IMR-90 (cell line): ENCODE measurements around the gene MRPL43. TPM values are rescaled to one million over a fixed set of nuclear protein-coding genes. Genes with fewer than 3 reads are reported as not detected.

Experiments
- ATAC-seq: fragments of 200-7000 bp; cut with Tn5 transposase; 2 replicates; pipeline ENCODE4 v1.9.1; 2020; ENCODE audit warnings: low read depth, mild to moderate bottlenecking, moderate library complexity
- BruUV-seq: library from RNA; stranded (reverse); fragments of 400-500 nt; replicated peaks from 2 replicates; lab custom pipeline; 2021; lab: Mats Ljungman, UMichigan
- CTCF ChIA-PET: fragments of 300-600 bp; formaldehyde crosslinking; extraction: SDS; loops from one replicate; lab custom pipeline; 2021; ENCODE audit warnings: antibody characterized with exemption; lab: Yijun Ruan, JAX
- POLR2A ChIA-PET: fragments of 300-600 bp; sonication (Branson Sonifier 250); formaldehyde crosslinking; loops from one replicate; lab custom pipeline; 2022; ENCODE audit warnings: antibody characterized with exemption; ENCODE audit not compliant: unreplicated experiment; lab: Charles Lee
- DNase-seq: peaks from one replicate; pipeline ENCODE4 v3.0.0; 2013
- H2AFZ ChIP-seq: replicated peaks from 2 replicates; pipeline ENCODE3; 2013; ENCODE audit warnings: low read length, mild to moderate bottlenecking; ENCODE audit not compliant: poor library complexity
- H2AK5ac ChIP-seq: 2 replicates; pipeline ENCODE4 v1.6.1; 2013; ENCODE audit warnings: low read depth, low read length, inconsistent platforms
- H2AK9ac ChIP-seq: replicated peaks from 2 replicates; pipeline ENCODE3; 2013; ENCODE audit warnings: mild to moderate bottlenecking, low read depth, low read length, moderate library complexity; ENCODE audit not compliant: poor library complexity
- H2BK120ac ChIP-seq: 2 replicates; pipeline ENCODE4 v1.6.1; 2013; ENCODE audit warnings: low read depth, low read length, inconsistent platforms
- H2BK15ac ChIP-seq: 3 replicates; pipeline ENCODE4 v1.6.1; 2013; ENCODE audit warnings: low read depth, low read length, inconsistent platforms
- H2BK20ac ChIP-seq: 2 replicates; pipeline ENCODE4 v1.6.1; 2013; ENCODE audit warnings: low read depth, mild to moderate bottlenecking, inconsistent platforms, low read length, moderate library complexity
- H2BK5ac ChIP-seq: 2 replicates; pipeline ENCODE4 v1.6.1; 2013; ENCODE audit warnings: mild to moderate bottlenecking, low read depth, low read length, inconsistent platforms; ENCODE audit not compliant: poor library complexity, severe bottlenecking
- H3K14ac ChIP-seq: replicated peaks from 2 replicates; pipeline ENCODE4 v1.6.1; 2013; ENCODE audit warnings: low read depth, low read length, inconsistent platforms
- H3K18ac ChIP-seq: 2 replicates; pipeline ENCODE4 v1.6.1; 2013; ENCODE audit warnings: low read depth, low read length, control low read depth
- H3K23ac ChIP-seq: 2 replicates; pipeline ENCODE4 v1.6.1; 2013; ENCODE audit warnings: low read depth, low read length, inconsistent platforms
- H3K27ac ChIP-seq: 2 replicates; pipeline ENCODE4 v1.5.1; 2013; ENCODE audit warnings: mild to moderate bottlenecking, control low read depth, low read length; ENCODE audit not compliant: insufficient read depth
- H3K27me3 ChIP-seq: 2 replicates; pipeline ENCODE4 v1.6.1; 2013; ENCODE audit warnings: low read length; ENCODE audit not compliant: control insufficient read depth, insufficient read depth
- H3K36me3 ChIP-seq: 2 replicates; pipeline ENCODE4 v1.6.1; 2013; ENCODE audit warnings: low read length, mixed read lengths; ENCODE audit not compliant: control insufficient read depth, insufficient read depth
- H3K4ac ChIP-seq: 2 replicates; pipeline ENCODE4 v1.6.1; 2013; ENCODE audit warnings: low read depth, low read length, inconsistent platforms
- H3K4me1 ChIP-seq: 2 replicates; pipeline ENCODE4 v1.6.1; 2013; ENCODE audit warnings: low read length, mixed read lengths; ENCODE audit not compliant: control insufficient read depth, insufficient read depth
- H3K4me2 ChIP-seq: 2 replicates; pipeline ENCODE4 v1.6.1; 2013; ENCODE audit warnings: low read depth, mild to moderate bottlenecking, control low read depth, low read length, moderate library complexity
- H3K4me3 ChIP-seq: 2 replicates; pipeline ENCODE4 v1.5.1; 2013; ENCODE audit warnings: low read depth, mild to moderate bottlenecking, control low read depth, low read length, moderate library complexity; ENCODE audit not compliant: insufficient read depth
- H3K56ac ChIP-seq: 2 replicates; pipeline ENCODE4 v1.6.1; 2013; ENCODE audit warnings: low read length, inconsistent platforms; ENCODE audit not compliant: insufficient read depth; ENCODE audit errors: extremely low read depth
- H3K79me1 ChIP-seq, 2 experiments: 2 replicates each; pipeline ENCODE4 v1.6.1; 2013; ENCODE audit warnings: low read length in 2 of 2, inconsistent platforms in 1 of 2, low read depth in 1 of 2
- H3K9ac ChIP-seq: 2 replicates; pipeline ENCODE4 v1.6.1; 2013; ENCODE audit warnings: low read depth, low read length, control low read depth
- H3K9me1 ChIP-seq: 2 replicates; pipeline ENCODE4 v1.6.1; 2013; ENCODE audit warnings: low read length, inconsistent platforms; ENCODE audit not compliant: insufficient read depth
- H3K9me3 ChIP-seq: 2 replicates; pipeline ENCODE4 v1.6.1; 2013; ENCODE audit warnings: low read length; ENCODE audit not compliant: control insufficient read depth, insufficient read depth
- H4K20me1 ChIP-seq: 2 replicates; pipeline ENCODE4 v1.6.1; 2013; ENCODE audit warnings: low read length, inconsistent platforms; ENCODE audit not compliant: insufficient read depth
- H4K5ac ChIP-seq: 2 replicates; pipeline ENCODE4 v1.6.1; 2013; ENCODE audit warnings: mild to moderate bottlenecking, low read depth, low read length, control low read depth
- H4K8ac ChIP-seq, 2 experiments: 2 replicates each; pipeline ENCODE4 v1.6.1; 2013; ENCODE audit warnings: low read depth in 2 of 2, low read length in 2 of 2, control low read depth in 1 of 2, inconsistent platforms in 1 of 2
- H4K91ac ChIP-seq: 2 replicates; pipeline ENCODE4 v1.6.1; 2013; ENCODE audit warnings: low read depth, low read length, inconsistent platforms; ENCODE audit not compliant: insufficient read depth
- BHLHE40 ChIP-seq: fragments of 150-350 bp; IDR thresholded peaks from 2 replicates; pipeline ENCODE4 v1.6.1; 2016; ENCODE audit warnings: mild to moderate bottlenecking, low read depth, low read length
- CEBPB ChIP-seq: IDR thresholded peaks from 2 replicates; pipeline ENCODE4 v1.6.1; 2012; ENCODE audit warnings: low read depth, low read length, improper control_type of control experiment
- CHD1 ChIP-seq: IDR thresholded peaks from 2 replicates; pipeline ENCODE4 v1.6.1; 2012; ENCODE audit warnings: low read depth, low read length, improper control_type of control experiment
- FOS ChIP-seq: fragments of 150-350 bp; IDR thresholded peaks from 2 replicates; pipeline ENCODE4 v1.6.1; 2016; ENCODE audit warnings: low read depth, low read length
- MAFK ChIP-seq: IDR thresholded peaks from 2 replicates; pipeline ENCODE4 v1.6.1; 2012; ENCODE audit warnings: low read depth, low read length, improper control_type of control experiment
- MAZ ChIP-seq: IDR thresholded peaks from 2 replicates; pipeline ENCODE4 v1.6.1; 2012; ENCODE audit warnings: low read depth, mild to moderate bottlenecking, low read length, improper control_type of control experiment, moderate library complexity, borderline replicate concordance
- MXI1 ChIP-seq: IDR thresholded peaks from 2 replicates; pipeline ENCODE4 v1.6.1; 2012; ENCODE audit warnings: low read depth, mild to moderate bottlenecking, low read length, moderate library complexity, borderline replicate concordance
- NFE2L2 ChIP-seq: fragments of 150-350 bp; IDR thresholded peaks from 2 replicates; pipeline ENCODE4 v1.6.1; 2016; ENCODE audit warnings: low read depth, mild to moderate bottlenecking, low read length
- POLR2A ChIP-seq: IDR thresholded peaks from 2 replicates; pipeline ENCODE4 v1.6.1; 2012; ENCODE audit warnings: mild to moderate bottlenecking, low read depth, low read length
- RFX5 ChIP-seq: IDR thresholded peaks from 2 replicates; pipeline ENCODE4 v1.8.0; 2012; ENCODE audit warnings: low read depth, mild to moderate bottlenecking, low read length, moderate library complexity
- SMC3 ChIP-seq: fragments of 150-350 bp; IDR thresholded peaks from 2 replicates; pipeline ENCODE4 v1.6.1; 2016; ENCODE audit warnings: low read depth, mild to moderate bottlenecking, antibody characterized with exemption, low read length, moderate library complexity
- WGBS, 2 experiments: methylation state at CpG; one replicate each; pipeline versions ENCODE4 v1.1.5 to v1.1.7; 2013; ENCODE audit warnings: missing lambda C conversion rate in 2 of 2; ENCODE audit not compliant: insufficient read length in 1 of 2; ENCODE audit errors: extremely low coverage in 2 of 2; 5-methylcytosine and 5-hydroxymethylcytosine counted together
- dilution Hi-C: fragments of 300-500 bp; cut with HindIII; formaldehyde crosslinking; loops from one replicate; pipeline ENCODE4 v1.14.3; 2018; ENCODE audit warnings: low sequenced_read_pairs; ENCODE audit not compliant: unreplicated experiment
- in situ Hi-C: fragments of 300-500 bp; cut with MboI; formaldehyde crosslinking; loops from 3 replicates; pipeline ENCODE4 v1.14.3; 2019; ENCODE audit warnings: low sequenced_read_pairs, inconsistent platforms, mixed read lengths
- intact Hi-C: fragments of 100-400 bp; cut with micrococcal nuclease; formaldehyde crosslinking; loops from 2 replicates; pipeline ENCODE4 v1.10.0; 2022
- polyA plus RNA-seq, 3 experiments: library from polyadenylated mRNA; depleted of rRNA; stranded (reverse); fragments of >200 nt; gene quantifications; 2 replicates each; pipeline ENCODE4 v1.2.3, GENCODE V29; 2012; ENCODE audit warnings: low replicate concordance in 1 of 3
- total RNA-seq: library from RNA; depleted of rRNA; stranded (reverse); fragments of >200 nt; gene quantifications from 2 replicates; pipeline ENCODE4 v1.2.3, GENCODE V29; 2012
- TF ChIP-seq, protein P1 (sequence below): conservative IDR thresholded peaks from 2 replicates; pipeline ENCODE4 v1.5.1; 2012; ENCODE audit warnings: mild to moderate bottlenecking, low read depth, low read length, improper control_type of control experiment
- TF ChIP-seq, protein P2 (sequence below): fragments of 150-350 bp; IDR thresholded peaks from 2 replicates; pipeline ENCODE4 v1.6.1; 2016; ENCODE audit warnings: low read depth, mild to moderate bottlenecking, low read length, moderate library complexity, borderline replicate concordance
- TF ChIP-seq, protein P3 (sequence below): fragments of 150-350 bp; IDR thresholded peaks from 2 replicates; pipeline ENCODE4 v1.6.1; 2017; ENCODE audit warnings: mild to moderate bottlenecking, antibody characterized with exemption, low read length, low read depth

Gene MRPL43
- total and polyA plus RNA-seq, 2 of the 4 experiments (the other 2 are of a cell fraction): 61.3 to 142 TPM

DNA sequence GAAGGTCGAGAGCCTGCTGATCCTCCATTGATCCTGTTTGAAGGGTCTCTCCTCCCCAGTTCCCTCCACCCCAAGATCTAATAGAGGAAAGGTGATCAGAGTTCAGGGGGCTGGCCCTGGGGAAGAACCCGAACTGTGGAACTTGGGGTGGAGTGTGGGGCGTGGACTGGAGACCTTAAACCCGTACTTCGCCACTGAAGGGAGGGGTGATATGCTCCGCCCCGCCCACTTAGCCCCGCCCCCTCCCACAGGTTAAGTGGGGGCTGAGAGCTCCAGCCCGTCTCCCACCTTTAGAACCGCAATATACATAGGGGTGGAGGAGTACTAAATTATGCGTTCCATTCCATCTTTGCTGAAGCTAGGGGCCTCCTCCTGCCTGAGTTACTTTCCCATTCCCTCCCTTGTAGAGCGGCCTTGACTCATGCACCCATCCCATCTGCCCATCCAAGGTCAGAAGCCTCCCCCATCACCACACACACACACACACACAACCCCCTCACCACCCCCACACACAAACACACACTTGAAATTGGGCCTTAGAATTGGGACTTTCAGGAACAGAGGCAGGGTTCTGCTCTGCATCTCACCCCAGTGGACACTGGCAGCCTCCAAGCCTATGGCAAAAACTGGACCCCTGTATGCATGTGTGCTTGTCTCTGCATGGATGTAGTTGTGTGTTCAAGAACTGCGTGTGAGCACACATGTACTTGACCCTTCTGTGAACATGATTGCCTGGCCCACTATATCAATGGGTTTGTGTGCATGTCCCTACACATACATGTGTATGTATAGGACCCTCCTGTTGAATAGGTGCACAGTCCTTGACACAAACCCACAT is 17.0 kb downstream of the MRPL43 start:
- peak overlapping the region; percentile 76 for H3K4me3 ChIP-seq
- intact Hi-C loops: no loop called here
- H3K18ac ChIP-seq: no peak overlapping the region
- no peak overlapping the region for H2BK5ac ChIP-seq
- H2AK5ac ChIP-seq: no peak overlapping the region
- H4K5ac ChIP-seq: 0 out of 2 replicates have a peak overlapping the region, but pooled peaks have one; percentile 5
- H2BK120ac ChIP-seq: no peak overlapping the region
- no peak for ATAC-seq
- peaks cover 12% of the 10 kb centered on the region; the same call in 1 of the 2 replicates for H3K9me1 ChIP-seq
- no CpG with 5 or more reads among the region's 13 CpGs for WGBS, 2 experiments
- no peak overlapping the region for H2BK15ac ChIP-seq
- H3K9me3 ChIP-seq: no peaks in the 10 kb centered on the region
- H3K4me2 ChIP-seq: peak overlapping the region; percentile 80
- H3K4me1 ChIP-seq: peaks cover 6% of the 10 kb centered on the region
- CTCF ChIA-PET: no interaction called here
- peak overlapping the region; percentile 25; the same call in 1 of the 2 replicates for H3K9ac ChIP-seq
- H3K36me3 ChIP-seq: peaks cover 7% of the 10 kb centered on the region
- H3K4ac ChIP-seq: peak overlapping the region; percentile 63; the same call in 1 of the 2 replicates
- no peaks in the 10 kb centered on the region for H4K20me1 ChIP-seq
- peak overlapping the region; percentile 41; the same call in 1 of the 2 replicates for H3K23ac ChIP-seq
- in situ Hi-C loops: no loop called here
- H2AK9ac ChIP-seq: peak overlapping the region; percentile 86
- POLR2A ChIA-PET: no interaction called here
- H2AFZ ChIP-seq: peak overlapping the region; percentile 95
- no TSS peak for BruUV-seq
- H3K27me3 ChIP-seq: no peaks in the 10 kb centered on the region
- H2BK20ac ChIP-seq: no peak overlapping the region
- H4K8ac ChIP-seq: peak overlapping the region in 1 of 2 experiments; percentile 27; a peak in 1 of 4 replicates
- no peak overlapping the region for H3K27ac ChIP-seq
- dilution Hi-C loops: no loop called here
- no peak overlapping the region for H3K14ac ChIP-seq
- no peak overlapping the region for H3K56ac ChIP-seq
- DNase-seq: no peak
- no peaks in the 10 kb centered on the region for H3K79me1 ChIP-seq
- no peak overlapping the region for H4K91ac ChIP-seq
- TF ChIP-seq, protein P1, sequence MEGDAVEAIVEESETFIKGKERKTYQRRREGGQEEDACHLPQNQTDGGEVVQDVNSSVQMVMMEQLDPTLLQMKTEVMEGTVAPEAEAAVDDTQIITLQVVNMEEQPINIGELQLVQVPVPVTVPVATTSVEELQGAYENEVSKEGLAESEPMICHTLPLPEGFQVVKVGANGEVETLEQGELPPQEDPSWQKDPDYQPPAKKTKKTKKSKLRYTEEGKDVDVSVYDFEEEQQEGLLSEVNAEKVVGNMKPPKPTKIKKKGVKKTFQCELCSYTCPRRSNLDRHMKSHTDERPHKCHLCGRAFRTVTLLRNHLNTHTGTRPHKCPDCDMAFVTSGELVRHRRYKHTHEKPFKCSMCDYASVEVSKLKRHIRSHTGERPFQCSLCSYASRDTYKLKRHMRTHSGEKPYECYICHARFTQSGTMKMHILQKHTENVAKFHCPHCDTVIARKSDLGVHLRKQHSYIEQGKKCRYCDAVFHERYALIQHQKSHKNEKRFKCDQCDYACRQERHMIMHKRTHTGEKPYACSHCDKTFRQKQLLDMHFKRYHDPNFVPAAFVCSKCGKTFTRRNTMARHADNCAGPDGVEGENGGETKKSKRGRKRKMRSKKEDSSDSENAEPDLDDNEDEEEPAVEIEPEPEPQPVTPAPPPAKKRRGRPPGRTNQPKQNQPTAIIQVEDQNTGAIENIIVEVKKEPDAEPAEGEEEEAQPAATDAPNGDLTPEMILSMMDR: no peak
- TF ChIP-seq FOS (no peak), MAFK (no peak), MXI1 (no peak), CEBPB (no peak), MAZ (no peak), RFX5 (no peak), BHLHE40 (no peak), POLR2A (no peak), CHD1 (no peak), NFE2L2 (no peak), SMC3 (no peak)
- TF ChIP-seq, protein P2, sequence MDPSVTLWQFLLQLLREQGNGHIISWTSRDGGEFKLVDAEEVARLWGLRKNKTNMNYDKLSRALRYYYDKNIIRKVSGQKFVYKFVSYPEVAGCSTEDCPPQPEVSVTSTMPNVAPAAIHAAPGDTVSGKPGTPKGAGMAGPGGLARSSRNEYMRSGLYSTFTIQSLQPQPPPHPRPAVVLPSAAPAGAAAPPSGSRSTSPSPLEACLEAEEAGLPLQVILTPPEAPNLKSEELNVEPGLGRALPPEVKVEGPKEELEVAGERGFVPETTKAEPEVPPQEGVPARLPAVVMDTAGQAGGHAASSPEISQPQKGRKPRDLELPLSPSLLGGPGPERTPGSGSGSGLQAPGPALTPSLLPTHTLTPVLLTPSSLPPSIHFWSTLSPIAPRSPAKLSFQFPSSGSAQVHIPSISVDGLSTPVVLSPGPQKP: no peak
- TF ChIP-seq, protein P3, sequence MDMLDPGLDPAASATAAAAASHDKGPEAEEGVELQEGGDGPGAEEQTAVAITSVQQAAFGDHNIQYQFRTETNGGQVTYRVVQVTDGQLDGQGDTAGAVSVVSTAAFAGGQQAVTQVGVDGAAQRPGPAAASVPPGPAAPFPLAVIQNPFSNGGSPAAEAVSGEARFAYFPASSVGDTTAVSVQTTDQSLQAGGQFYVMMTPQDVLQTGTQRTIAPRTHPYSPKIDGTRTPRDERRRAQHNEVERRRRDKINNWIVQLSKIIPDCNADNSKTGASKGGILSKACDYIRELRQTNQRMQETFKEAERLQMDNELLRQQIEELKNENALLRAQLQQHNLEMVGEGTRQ: no peak
